A673 (cell line): ENCODE data around the gene ZC3HAV1.

ENCODE experiments used
- CTCF ChIP-seq: fragments of 300-800, 200-600 bp; sonication (generic); conservative IDR thresholded peaks from 2 replicates; pipeline ENCODE4 v1.5.1; 2017; ENCODE audit warnings: low read depth, mild to moderate bottlenecking, antibody characterized with exemption, low read length, moderate library complexity, mixed read lengths
- EZH2 ChIP-seq: fragments of 200-600 bp; sonication (generic); IDR thresholded peaks from 2 replicates; pipeline ENCODE4 v1.6.1; 2017; ENCODE audit warnings: borderline replicate concordance, low read depth, mild to moderate bottlenecking, mixed read lengths, antibody characterized with exemption, low read length; ENCODE audit not compliant: poor library complexity, severe bottlenecking

GRCh38 chr7:139072796-139073195 lies 36.7 kb downstream of the ZC3HAV1 start:
- TF ChIP-seq CTCF, result no peak
- no peak for TF ChIP-seq EZH2
